GM23338 (cell line): Measurements from ENCODE around the gene SGCD.

Experiments
- CREB1 ChIP-seq: fragments of 250-450 bp; sonication (Bioruptor Pico); IDR thresholded peaks from 2 replicates; pipeline ENCODE4 v1.5.0; 2020; ENCODE audit warnings: low read depth, mild to moderate bottlenecking, moderate library complexity
- EZH2 ChIP-seq: fragments of 200-600 bp; sonication (generic); IDR thresholded peaks from one replicate; pipeline ENCODE4 v1.8.0; 2017; ENCODE audit warnings: antibody characterized with exemption, mild to moderate bottlenecking, low read depth; ENCODE audit not compliant: unreplicated experiment
- EZH2phosphoT487 ChIP-seq: fragments of 200-600 bp; sonication (generic); IDR thresholded peaks from one replicate; pipeline ENCODE4 v1.8.1; 2018; ENCODE audit warnings: antibody characterized with exemption; ENCODE audit not compliant: unreplicated experiment
- NANOG ChIP-seq: IDR thresholded peaks from 2 replicates; pipeline ENCODE4 v1.6.1; 2016; ENCODE audit warnings: antibody characterized with exemption, borderline replicate concordance
- POLR2AphosphoS5 ChIP-seq: IDR thresholded peaks from 2 replicates; pipeline ENCODE4 v1.6.1; 2016; ENCODE audit warnings: antibody characterized with exemption, low read depth
- ZNF114 ChIP-seq: fragments of 250-450 bp; sonication (Bioruptor Pico); IDR thresholded peaks from 2 replicates; pipeline ENCODE4 v1.5.0; 2020; ENCODE audit warnings: mild to moderate bottlenecking, moderate library complexity
- ZNF331 ChIP-seq: fragments of 250-450 bp; sonication (Bioruptor Pico); IDR thresholded peaks from 2 replicates; pipeline ENCODE4 v1.5.0; 2020; ENCODE audit warnings: low read depth, mild to moderate bottlenecking, moderate library complexity
- TF ChIP-seq, protein P1 (sequence below): IDR thresholded peaks from one replicate; pipeline ENCODE4 v1.6.1; 2018; ENCODE audit warnings: antibody characterized with exemption; ENCODE audit not compliant: unreplicated experiment
- TF ChIP-seq, protein P2 (sequence below), 2 experiments: fragments of 200-600 bp in 1 of 2; sonication (generic) in 1 of 2; conservative IDR thresholded peaks; 2 replicates each; pipeline versions ENCODE4 v1.5.1 to v1.6.1; 2016 to 2017; ENCODE audit warnings: antibody characterized with exemption in 2 of 2, low read depth in 2 of 2, mild to moderate bottlenecking in 2 of 2, moderate library complexity in 1 of 2

DNA sequence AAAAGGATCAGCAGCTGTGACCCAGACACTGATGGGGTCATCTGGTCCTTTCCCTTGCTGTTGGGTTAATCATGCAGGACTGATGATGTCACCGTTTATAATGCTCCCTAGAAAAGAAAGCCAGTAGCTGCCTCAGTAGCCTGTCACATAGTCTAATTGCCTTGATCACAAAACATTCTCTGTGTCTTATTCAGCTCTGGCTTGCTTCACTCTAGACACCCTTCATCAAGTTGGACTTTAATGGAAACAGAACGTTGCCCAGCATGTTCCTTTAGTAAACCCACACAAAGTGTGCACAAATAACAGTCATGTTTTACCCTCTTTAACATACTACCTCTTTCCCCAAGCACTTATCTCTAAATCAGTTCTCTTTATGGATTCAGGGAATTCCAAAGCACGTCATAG is 170.8 kb downstream of the SGCD start:
- TF ChIP-seq, protein P1, sequence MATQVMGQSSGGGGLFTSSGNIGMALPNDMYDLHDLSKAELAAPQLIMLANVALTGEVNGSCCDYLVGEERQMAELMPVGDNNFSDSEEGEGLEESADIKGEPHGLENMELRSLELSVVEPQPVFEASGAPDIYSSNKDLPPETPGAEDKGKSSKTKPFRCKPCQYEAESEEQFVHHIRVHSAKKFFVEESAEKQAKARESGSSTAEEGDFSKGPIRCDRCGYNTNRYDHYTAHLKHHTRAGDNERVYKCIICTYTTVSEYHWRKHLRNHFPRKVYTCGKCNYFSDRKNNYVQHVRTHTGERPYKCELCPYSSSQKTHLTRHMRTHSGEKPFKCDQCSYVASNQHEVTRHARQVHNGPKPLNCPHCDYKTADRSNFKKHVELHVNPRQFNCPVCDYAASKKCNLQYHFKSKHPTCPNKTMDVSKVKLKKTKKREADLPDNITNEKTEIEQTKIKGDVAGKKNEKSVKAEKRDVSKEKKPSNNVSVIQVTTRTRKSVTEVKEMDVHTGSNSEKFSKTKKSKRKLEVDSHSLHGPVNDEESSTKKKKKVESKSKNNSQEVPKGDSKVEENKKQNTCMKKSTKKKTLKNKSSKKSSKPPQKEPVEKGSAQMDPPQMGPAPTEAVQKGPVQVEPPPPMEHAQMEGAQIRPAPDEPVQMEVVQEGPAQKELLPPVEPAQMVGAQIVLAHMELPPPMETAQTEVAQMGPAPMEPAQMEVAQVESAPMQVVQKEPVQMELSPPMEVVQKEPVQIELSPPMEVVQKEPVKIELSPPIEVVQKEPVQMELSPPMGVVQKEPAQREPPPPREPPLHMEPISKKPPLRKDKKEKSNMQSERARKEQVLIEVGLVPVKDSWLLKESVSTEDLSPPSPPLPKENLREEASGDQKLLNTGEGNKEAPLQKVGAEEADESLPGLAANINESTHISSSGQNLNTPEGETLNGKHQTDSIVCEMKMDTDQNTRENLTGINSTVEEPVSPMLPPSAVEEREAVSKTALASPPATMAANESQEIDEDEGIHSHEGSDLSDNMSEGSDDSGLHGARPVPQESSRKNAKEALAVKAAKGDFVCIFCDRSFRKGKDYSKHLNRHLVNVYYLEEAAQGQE = no peak
- TF ChIP-seq, protein P2, sequence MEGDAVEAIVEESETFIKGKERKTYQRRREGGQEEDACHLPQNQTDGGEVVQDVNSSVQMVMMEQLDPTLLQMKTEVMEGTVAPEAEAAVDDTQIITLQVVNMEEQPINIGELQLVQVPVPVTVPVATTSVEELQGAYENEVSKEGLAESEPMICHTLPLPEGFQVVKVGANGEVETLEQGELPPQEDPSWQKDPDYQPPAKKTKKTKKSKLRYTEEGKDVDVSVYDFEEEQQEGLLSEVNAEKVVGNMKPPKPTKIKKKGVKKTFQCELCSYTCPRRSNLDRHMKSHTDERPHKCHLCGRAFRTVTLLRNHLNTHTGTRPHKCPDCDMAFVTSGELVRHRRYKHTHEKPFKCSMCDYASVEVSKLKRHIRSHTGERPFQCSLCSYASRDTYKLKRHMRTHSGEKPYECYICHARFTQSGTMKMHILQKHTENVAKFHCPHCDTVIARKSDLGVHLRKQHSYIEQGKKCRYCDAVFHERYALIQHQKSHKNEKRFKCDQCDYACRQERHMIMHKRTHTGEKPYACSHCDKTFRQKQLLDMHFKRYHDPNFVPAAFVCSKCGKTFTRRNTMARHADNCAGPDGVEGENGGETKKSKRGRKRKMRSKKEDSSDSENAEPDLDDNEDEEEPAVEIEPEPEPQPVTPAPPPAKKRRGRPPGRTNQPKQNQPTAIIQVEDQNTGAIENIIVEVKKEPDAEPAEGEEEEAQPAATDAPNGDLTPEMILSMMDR (conservative IDR thresholded peaks at IDR 0.05; ENCODE audit: low read depth in 2 of 2) = no peak
- TF ChIP-seq EZH2phosphoT487 (no peak), EZH2 (no peak), NANOG (no peak), POLR2AphosphoS5 (no peak), CREB1 (no peak), ZNF331 (CRISPR knock-in tag) (no peak), ZNF114 (CRISPR knock-in tag) (no peak)
